AG20443 (cell line): ENCODE measurements around the gene GDF7.

Experiments
- DNase-seq: peaks from one replicate; pipeline ENCODE4 v3.0.0; 2012; ENCODE audit warnings: low spot score, mixed read lengths

Gene GDF7

GRCh38 chr2:20674309-20674965 is 7.5 kb downstream of the GDF7 start:
- no peak for DNase-seq

- DNase-seq: peak; percentile 83
Measured at GRCh38 chr2:20674974-20675679, 8.2 kb downstream of the GDF7 start.

GRCh38 chr2:20675701-20676352 is 8.9 kb downstream of the GDF7 start:
- peak; percentile 43 for DNase-seq

GRCh38 chr2:20676353-20677215 is 9.6 kb downstream of the GDF7 start:
- DNase-seq: no peak

GRCh38 chr2:20677301-20678085 is 10.5 kb downstream of the GDF7 start:
- no peak for DNase-seq

GRCh38 chr2:20678086-20678395 is 11.1 kb downstream of the GDF7 start:
- no peak for DNase-seq

GRCh38 chr2:20678780-20679179 is 11.8 kb downstream of the GDF7 start:
- no peak for DNase-seq

- DNase-seq: no peak
Measured at GRCh38 chr2:20680744-20681375, 13.9 kb downstream of the GDF7 start.

- DNase-seq: peak; percentile 63
Measured at GRCh38 chr2:20682167-20682920, 15.4 kb downstream of the GDF7 start.

GRCh38 chr2:20684581-20685063 is 17.7 kb downstream of the GDF7 start:
- DNase-seq: no peak

- DNase-seq: peak; percentile 34
Measured at GRCh38 chr2:20687260-20687832, 20.4 kb downstream of the GDF7 start.

- DNase-seq: no peak
Measured at GRCh38 chr2:20689428-20690264, 22.7 kb downstream of the GDF7 start.

GRCh38 chr2:20691076-20691734 is 24.3 kb downstream of the GDF7 start:
- DNase-seq: no peak

- no peak for DNase-seq
Measured at GRCh38 chr2:20692081-20692480, 25.1 kb downstream of the GDF7 start.

- no peak for DNase-seq
Measured at GRCh38 chr2:20693317-20693716, 26.4 kb downstream of the GDF7 start.

- no peak for DNase-seq
Measured at GRCh38 chr2:20696366-20696765, 29.4 kb downstream of the GDF7 start.

GRCh38 chr2:20697322-20697934 is 30.5 kb downstream of the GDF7 start:
- DNase-seq: no peak
